K562 (cell line): ENCODE data around the gene TBCC. TPM values are rescaled to one million over a fixed set of nuclear protein-coding genes. Genes with fewer than 3 reads are reported as not detected.

ENCODE experiments used
- CHD1 ChIP-seq: fragments of 200-600 bp; sonication (generic); IDR thresholded peaks from one replicate; pipeline ENCODE4 v1.6.1; 2012; ENCODE audit warnings: mild to moderate bottlenecking, moderate library complexity, low read length, inconsistent platforms
- ELF4 ChIP-seq: fragments of 450-650 bp; formaldehyde crosslinking; IDR thresholded peaks from 2 replicates; pipeline ENCODE4 v1.4.0; 2022; ENCODE audit warnings: missing genetic modification characterization
- ETV1 ChIP-seq: fragments of 450-650 bp; conservative IDR thresholded peaks from 2 replicates; pipeline ENCODE4 v1.6.1; 2016; ENCODE audit warnings: missing genetic modification characterization, control low read depth, low read depth, missing compliant biosample characterization
- PURB ChIP-seq: sonication (generic); formaldehyde crosslinking; IDR thresholded peaks from 2 replicates; pipeline ENCODE4 v1.9.0; 2021; ENCODE audit warnings: low read depth, mild to moderate bottlenecking, missing genetic modification reagents
- RFX5 ChIP-seq: IDR thresholded peaks from 2 replicates; pipeline ENCODE4 v1.6.1; 2011; ENCODE audit warnings: low read depth, mild to moderate bottlenecking, improper control_type of control experiment, low read length
- SMAD4 ChIP-seq: fragments of 250-450 bp; sonication (Bioruptor Pico); conservative IDR thresholded peaks from 2 replicates; pipeline ENCODE4 v1.8.0; 2021; ENCODE audit warnings: inconsistent platforms, mild to moderate bottlenecking, moderate library complexity
- STAT5A ChIP-seq: IDR thresholded peaks from 2 replicates; pipeline ENCODE4 v1.6.1; 2012; ENCODE audit warnings: low read length, inconsistent platforms, borderline replicate concordance
- TFAM ChIP-seq: fragments of 250-450 bp; sonication (Bioruptor Pico); conservative IDR thresholded peaks from 2 replicates; pipeline ENCODE4 v1.5.0; 2021; ENCODE audit warnings: mild to moderate bottlenecking, moderate library complexity
- polyA plus RNA-seq, 8 experiments: library from polyadenylated mRNA; depleted of rRNA in 4 of 8; stranded (reverse) in 5 of 8; unstranded in 3 of 8; fragments of >200 nt; fragmentation: Nextera tagmentation in 2 of 8; fragmentation: Illumina TruSeq in 1 of 8; extraction: Ambion mirVana in 2 of 8; extraction: Trizol in 1 of 8; gene quantifications; 2 replicates each; pipeline versions ENCODE4 v1.2.1 to v1.2.3, GENCODE V29; 2011 to 2014; ENCODE audit warnings: inconsistent platforms in 1 of 8, missing spikeins in 1 of 8
- total RNA-seq, 7 experiments: library from RNA; depleted of rRNA in 6 of 7; stranded (reverse); fragments of >200 nt in 6 of 7; fragmentation: Illumina TruSeq in 2 of 7; extraction: Trizol in 2 of 7; gene quantifications; 2 replicates each; pipeline versions ENCODE4 v1.2.1 to v1.2.3, GENCODE V29; 2011 to 2021; ENCODE audit warnings: low replicate concordance in 1 of 7
- TF ChIP-seq, protein P1 (sequence below), 2 experiments: IDR thresholded peaks; 2 replicates each; pipeline ENCODE4 v1.6.1; 2011; ENCODE audit warnings: borderline replicate concordance in 1 of 2, control low read depth in 1 of 2, low read depth in 1 of 2, low read length in 1 of 2, mild to moderate bottlenecking in 1 of 2, mixed read lengths in 1 of 2, moderate library complexity in 1 of 2; ENCODE audit not compliant: insufficient read depth in 1 of 2, insufficient read length in 1 of 2, poor library complexity in 1 of 2, severe bottlenecking in 1 of 2; ENCODE audit errors: extremely low read depth in 1 of 2
- TF ChIP-seq, protein P2 (sequence below): fragments of 250-450 bp; sonication (Bioruptor Pico); IDR thresholded peaks from 2 replicates; pipeline ENCODE4 v1.8.0; 2021; ENCODE audit warnings: moderate library complexity, mild to moderate bottlenecking, inconsistent platforms
- TF ChIP-seq, protein P3 (sequence below): conservative IDR thresholded peaks from 2 replicates; pipeline ENCODE4 v1.6.1; 2011; ENCODE audit warnings: low read depth, mild to moderate bottlenecking, low read length; ENCODE audit not compliant: control insufficient read depth
- TF ChIP-seq, protein P4 (sequence below), 2 experiments: IDR thresholded peaks in 1 of 2; conservative IDR thresholded peaks in 1 of 2; 2 replicates each; pipeline ENCODE4 v1.6.1; 2016; ENCODE audit warnings: low read depth in 2 of 2, mild to moderate bottlenecking in 1 of 2, missing compliant biosample characterization in 1 of 2, missing genetic modification characterization in 1 of 2, moderate library complexity in 1 of 2
- TF ChIP-seq, protein P5 (sequence below): fragments of 200-800 bp; sonication (Bioruptor generic); IDR thresholded peaks from 2 replicates; pipeline ENCODE4 v1.6.1; 2016; ENCODE audit warnings: missing genetic modification characterization, missing compliant biosample characterization

TBCC gene
- total and polyA plus RNA-seq, 9 of the 15 experiments (the other 6 are each of a cell fraction or from before 2014, with no cell fraction given), result 2.8 to 34.1 (median 23.3) TPM

DNA sequence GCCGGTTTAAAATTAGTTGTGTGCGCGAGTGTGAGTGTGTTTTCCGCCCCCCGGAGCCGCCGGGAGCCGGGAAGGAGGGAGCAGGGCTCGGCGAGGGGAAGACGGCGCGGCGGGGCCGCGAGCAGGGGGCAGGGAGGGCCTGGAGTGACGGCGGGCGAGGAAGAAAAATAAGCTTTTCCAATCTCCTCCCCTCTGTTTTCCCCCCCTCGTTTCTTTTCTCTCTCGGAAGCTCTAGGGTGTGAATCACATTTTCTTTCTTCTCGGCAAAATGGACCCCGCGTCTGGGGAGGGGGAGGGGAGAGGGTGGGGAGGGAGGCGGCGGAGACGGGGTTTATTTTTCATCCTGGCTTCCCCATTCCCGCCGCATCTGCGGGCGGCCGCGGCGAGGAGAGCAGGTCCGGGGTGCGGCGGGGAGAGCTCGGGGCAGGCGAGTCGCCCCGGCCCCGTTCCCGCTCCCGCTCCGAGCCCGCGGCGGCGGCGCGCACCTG is 36.8 kb upstream of the TBCC start (continued):
- TF ChIP-seq, protein P1, sequence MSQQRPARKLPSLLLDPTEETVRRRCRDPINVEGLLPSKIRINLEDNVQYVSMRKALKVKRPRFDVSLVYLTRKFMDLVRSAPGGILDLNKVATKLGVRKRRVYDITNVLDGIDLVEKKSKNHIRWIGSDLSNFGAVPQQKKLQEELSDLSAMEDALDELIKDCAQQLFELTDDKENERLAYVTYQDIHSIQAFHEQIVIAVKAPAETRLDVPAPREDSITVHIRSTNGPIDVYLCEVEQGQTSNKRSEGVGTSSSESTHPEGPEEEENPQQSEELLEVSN (IDR thresholded peaks at IDR 0.05; ENCODE audit: borderline replicate concordance in 1 of 2, extremely low read depth in 1 of 2, insufficient read depth in 1 of 2, insufficient read length in 1 of 2, low read depth in 1 of 2, low read length in 1 of 2, poor library complexity in 1 of 2, severe bottlenecking in 1 of 2), result peak in 1 of 2 experiments; percentile 17
- TF ChIP-seq CHD1, result peak; percentile 98
- TF ChIP-seq, protein P2, sequence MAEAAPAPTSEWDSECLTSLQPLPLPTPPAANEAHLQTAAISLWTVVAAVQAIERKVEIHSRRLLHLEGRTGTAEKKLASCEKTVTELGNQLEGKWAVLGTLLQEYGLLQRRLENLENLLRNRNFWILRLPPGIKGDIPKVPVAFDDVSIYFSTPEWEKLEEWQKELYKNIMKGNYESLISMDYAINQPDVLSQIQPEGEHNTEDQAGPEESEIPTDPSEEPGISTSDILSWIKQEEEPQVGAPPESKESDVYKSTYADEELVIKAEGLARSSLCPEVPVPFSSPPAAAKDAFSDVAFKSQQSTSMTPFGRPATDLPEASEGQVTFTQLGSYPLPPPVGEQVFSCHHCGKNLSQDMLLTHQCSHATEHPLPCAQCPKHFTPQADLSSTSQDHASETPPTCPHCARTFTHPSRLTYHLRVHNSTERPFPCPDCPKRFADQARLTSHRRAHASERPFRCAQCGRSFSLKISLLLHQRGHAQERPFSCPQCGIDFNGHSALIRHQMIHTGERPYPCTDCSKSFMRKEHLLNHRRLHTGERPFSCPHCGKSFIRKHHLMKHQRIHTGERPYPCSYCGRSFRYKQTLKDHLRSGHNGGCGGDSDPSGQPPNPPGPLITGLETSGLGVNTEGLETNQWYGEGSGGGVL (CRISPR knock-in tag), result no peak
- TF ChIP-seq, protein P3, sequence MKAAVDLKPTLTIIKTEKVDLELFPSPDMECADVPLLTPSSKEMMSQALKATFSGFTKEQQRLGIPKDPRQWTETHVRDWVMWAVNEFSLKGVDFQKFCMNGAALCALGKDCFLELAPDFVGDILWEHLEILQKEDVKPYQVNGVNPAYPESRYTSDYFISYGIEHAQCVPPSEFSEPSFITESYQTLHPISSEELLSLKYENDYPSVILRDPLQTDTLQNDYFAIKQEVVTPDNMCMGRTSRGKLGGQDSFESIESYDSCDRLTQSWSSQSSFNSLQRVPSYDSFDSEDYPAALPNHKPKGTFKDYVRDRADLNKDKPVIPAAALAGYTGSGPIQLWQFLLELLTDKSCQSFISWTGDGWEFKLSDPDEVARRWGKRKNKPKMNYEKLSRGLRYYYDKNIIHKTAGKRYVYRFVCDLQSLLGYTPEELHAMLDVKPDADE, result peak; percentile 79; the same call in 1 of the 2 replicates
- 0 out of 2 replicates have a peak, but pooled peaks have one; percentile 2 for TF ChIP-seq SMAD4
- peak; percentile 31; the same call in 1 of the 2 replicates for TF ChIP-seq ETV1 (tag)
- TF ChIP-seq TFAM (CRISPR knock-in tag), result no peak
- TF ChIP-seq, protein P4, sequence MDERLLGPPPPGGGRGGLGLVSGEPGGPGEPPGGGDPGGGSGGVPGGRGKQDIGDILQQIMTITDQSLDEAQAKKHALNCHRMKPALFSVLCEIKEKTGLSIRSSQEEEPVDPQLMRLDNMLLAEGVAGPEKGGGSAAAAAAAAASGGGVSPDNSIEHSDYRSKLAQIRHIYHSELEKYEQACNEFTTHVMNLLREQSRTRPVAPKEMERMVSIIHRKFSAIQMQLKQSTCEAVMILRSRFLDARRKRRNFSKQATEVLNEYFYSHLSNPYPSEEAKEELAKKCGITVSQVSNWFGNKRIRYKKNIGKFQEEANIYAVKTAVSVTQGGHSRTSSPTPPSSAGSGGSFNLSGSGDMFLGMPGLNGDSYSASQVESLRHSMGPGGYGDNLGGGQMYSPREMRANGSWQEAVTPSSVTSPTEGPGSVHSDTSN (CRISPR knock-in tag; IDR thresholded peaks at IDR 0.05; ENCODE audit: low read depth), result no peak
- TF ChIP-seq, protein P4 (tag; conservative IDR thresholded peaks at IDR 0.05; ENCODE audit: low read depth), result peak; percentile 41; the same call in 1 of the 2 replicates
- no peak for TF ChIP-seq RFX5
- peak; percentile 15; the same call in 1 of the 2 replicates for TF ChIP-seq ELF4
- TF ChIP-seq STAT5A, result peak; percentile 16; the same call in 1 of the 2 replicates
- TF ChIP-seq PURB (CRISPR knock-in tag), result no peak
- TF ChIP-seq, protein P5, sequence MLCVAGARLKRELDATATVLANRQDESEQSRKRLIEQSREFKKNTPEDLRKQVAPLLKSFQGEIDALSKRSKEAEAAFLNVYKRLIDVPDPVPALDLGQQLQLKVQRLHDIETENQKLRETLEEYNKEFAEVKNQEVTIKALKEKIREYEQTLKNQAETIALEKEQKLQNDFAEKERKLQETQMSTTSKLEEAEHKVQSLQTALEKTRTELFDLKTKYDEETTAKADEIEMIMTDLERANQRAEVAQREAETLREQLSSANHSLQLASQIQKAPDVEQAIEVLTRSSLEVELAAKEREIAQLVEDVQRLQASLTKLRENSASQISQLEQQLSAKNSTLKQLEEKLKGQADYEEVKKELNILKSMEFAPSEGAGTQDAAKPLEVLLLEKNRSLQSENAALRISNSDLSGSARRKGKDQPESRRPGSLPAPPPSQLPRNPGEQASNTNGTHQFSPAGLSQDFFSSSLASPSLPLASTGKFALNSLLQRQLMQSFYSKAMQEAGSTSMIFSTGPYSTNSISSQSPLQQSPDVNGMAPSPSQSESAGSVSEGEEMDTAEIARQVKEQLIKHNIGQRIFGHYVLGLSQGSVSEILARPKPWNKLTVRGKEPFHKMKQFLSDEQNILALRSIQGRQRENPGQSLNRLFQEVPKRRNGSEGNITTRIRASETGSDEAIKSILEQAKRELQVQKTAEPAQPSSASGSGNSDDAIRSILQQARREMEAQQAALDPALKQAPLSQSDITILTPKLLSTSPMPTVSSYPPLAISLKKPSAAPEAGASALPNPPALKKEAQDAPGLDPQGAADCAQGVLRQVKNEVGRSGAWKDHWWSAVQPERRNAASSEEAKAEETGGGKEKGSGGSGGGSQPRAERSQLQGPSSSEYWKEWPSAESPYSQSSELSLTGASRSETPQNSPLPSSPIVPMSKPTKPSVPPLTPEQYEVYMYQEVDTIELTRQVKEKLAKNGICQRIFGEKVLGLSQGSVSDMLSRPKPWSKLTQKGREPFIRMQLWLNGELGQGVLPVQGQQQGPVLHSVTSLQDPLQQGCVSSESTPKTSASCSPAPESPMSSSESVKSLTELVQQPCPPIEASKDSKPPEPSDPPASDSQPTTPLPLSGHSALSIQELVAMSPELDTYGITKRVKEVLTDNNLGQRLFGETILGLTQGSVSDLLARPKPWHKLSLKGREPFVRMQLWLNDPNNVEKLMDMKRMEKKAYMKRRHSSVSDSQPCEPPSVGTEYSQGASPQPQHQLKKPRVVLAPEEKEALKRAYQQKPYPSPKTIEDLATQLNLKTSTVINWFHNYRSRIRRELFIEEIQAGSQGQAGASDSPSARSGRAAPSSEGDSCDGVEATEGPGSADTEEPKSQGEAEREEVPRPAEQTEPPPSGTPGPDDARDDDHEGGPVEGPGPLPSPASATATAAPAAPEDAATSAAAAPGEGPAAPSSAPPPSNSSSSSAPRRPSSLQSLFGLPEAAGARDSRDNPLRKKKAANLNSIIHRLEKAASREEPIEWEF, result peak; percentile 54; the same call in 1 of the 2 replicates
